ENCODE results near the gene PPM1A.

PPM1A gene

DNA sequence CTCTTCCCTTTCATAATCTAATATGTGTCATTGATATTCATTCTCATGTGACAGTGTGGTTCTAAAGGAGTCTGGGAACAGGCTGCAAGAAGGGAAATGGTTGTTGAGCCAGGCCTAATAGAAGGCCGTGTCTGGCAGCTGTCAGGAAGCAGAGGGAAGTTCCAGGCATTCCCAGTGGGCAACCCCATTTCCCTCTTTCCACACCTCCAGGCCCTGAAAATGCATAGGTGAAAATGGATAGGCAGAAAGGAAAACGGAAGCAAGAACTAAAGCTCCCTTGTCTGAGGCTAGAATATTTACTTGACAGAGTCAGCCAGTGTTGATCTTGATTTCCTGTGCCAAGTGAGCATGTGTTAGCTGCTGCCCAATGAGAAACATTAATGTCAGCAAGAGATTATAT lies 97.7 kb downstream of the PPM1A start:
- H4K91ac ChIP-seq (ENCODE audit: low read length): no peak overlapping the region
- no peak overlapping the region for H2AFZ ChIP-seq (ENCODE audit: low read depth, low read length)
- no peak overlapping the region for H2BK5ac ChIP-seq (ENCODE audit: low read depth, low read length, poor library complexity, severe bottlenecking)
- no peak overlapping the region for H3K4ac ChIP-seq (ENCODE audit: low read depth in 1 of 2, low read length in 2 of 2)
- H3K27me3 ChIP-seq (ENCODE audit: control insufficient read depth in 1 of 2, insufficient read depth in 1 of 2, low read length in 2 of 2): peaks cover 0 to 7% of the 10 kb centered on the region in 2 experiments
- DNase-seq: no peak
- H3K79me1 ChIP-seq (replicated peaks; ENCODE audit: low read length, poor library complexity, severe bottlenecking): no peaks in the 10 kb centered on the region
- 38% methylated on average over 2 of the region's 2 CpGs for WGBS
- no peaks in the 10 kb centered on the region for H3K36me3 ChIP-seq (ENCODE audit: control insufficient read depth in 1 of 2, insufficient read depth in 2 of 2, low read depth in 1 of 2, low read length in 2 of 2)
- no peak overlapping the region for H3K4me3 ChIP-seq (ENCODE audit: insufficient read depth in 1 of 2, low read depth in 1 of 2, low read length in 2 of 2)
- H3K9ac ChIP-seq (ENCODE audit: low read length): no peak overlapping the region
- no peak overlapping the region for H3K27ac ChIP-seq (ENCODE audit: low read length, poor library complexity, severe bottlenecking)
- H2BK12ac ChIP-seq (ENCODE audit: low read length in 2 of 2): no peak overlapping the region
- no peaks in the 10 kb centered on the region for H3K9me3 ChIP-seq (ENCODE audit: control insufficient read depth, low read length)
- no peak overlapping the region for H2BK15ac ChIP-seq (ENCODE audit: low read depth, poor library complexity, severe bottlenecking)
- no peak overlapping the region for H4K8ac ChIP-seq (ENCODE audit: low read length)
- H3K23ac ChIP-seq (ENCODE audit: low read length in 2 of 2): no peak overlapping the region
- no peak overlapping the region for H3K18ac ChIP-seq (ENCODE audit: low read depth in 1 of 2, low read length in 2 of 2)
- no peaks in the 10 kb centered on the region for H3K4me1 ChIP-seq (ENCODE audit: control insufficient read depth, insufficient read depth, low read depth, low read length)
- no peak overlapping the region for H3K14ac ChIP-seq (ENCODE audit: low read length in 2 of 2)
- H3K4me2 ChIP-seq (ENCODE audit: low read length, poor library complexity, severe bottlenecking): no peak overlapping the region
- no peak overlapping the region for H2BK120ac ChIP-seq (ENCODE audit: low read depth, low read length)
- no peak overlapping the region for H2AK5ac ChIP-seq (ENCODE audit: low read length, severe bottlenecking)

DNA sequence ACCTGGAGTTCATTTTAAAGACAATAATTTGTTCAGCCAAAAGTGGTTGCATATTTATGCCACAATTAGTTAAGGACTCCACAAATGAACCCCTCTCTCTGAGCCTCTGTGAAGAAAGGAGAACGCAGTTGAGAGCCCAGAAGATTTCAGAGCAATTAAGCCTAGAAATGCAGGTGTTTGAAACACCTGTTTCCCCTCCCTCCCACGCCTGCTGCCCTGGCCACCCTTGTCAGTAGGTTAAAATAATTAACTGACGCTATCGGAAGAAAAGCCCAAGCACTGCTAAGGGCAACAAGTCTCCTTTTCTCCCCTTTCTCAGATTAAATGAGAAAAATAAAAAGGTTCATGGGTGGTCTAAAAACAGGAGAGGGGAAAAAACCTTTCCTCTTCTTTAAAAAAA lies 99.2 kb downstream of the PPM1A start:
- Histone ChIP-seq H3K27ac (ENCODE audit: low read length, poor library complexity, severe bottlenecking) (no peak overlapping the region), H3K4ac (ENCODE audit: low read depth in 1 of 2, low read length in 2 of 2) (no peak overlapping the region), H3K9ac (ENCODE audit: low read length) (no peak overlapping the region), H3K36me3 (ENCODE audit: control insufficient read depth in 1 of 2, insufficient read depth in 2 of 2, low read depth in 1 of 2, low read length in 2 of 2) (no peaks in the 10 kb centered on the region), H3K9me3 (ENCODE audit: control insufficient read depth, low read length) (no peaks in the 10 kb centered on the region), H2BK12ac (ENCODE audit: low read length in 2 of 2) (no peak overlapping the region), H2BK15ac (ENCODE audit: low read depth, poor library complexity, severe bottlenecking) (no peak overlapping the region), H4K8ac (ENCODE audit: low read length) (no peak overlapping the region), H3K14ac (ENCODE audit: low read length in 2 of 2) (no peak overlapping the region), H3K4me1 (ENCODE audit: control insufficient read depth, insufficient read depth, low read depth, low read length) (no peaks in the 10 kb centered on the region), H2BK5ac (ENCODE audit: low read depth, low read length, poor library complexity, severe bottlenecking) (no peak overlapping the region), H2BK120ac (ENCODE audit: low read depth, low read length) (no peak overlapping the region), H4K91ac (ENCODE audit: low read length) (no peak overlapping the region), H3K79me1 (replicated peaks; ENCODE audit: low read length, poor library complexity, severe bottlenecking) (no peaks in the 10 kb centered on the region), H3K4me3 (ENCODE audit: insufficient read depth in 1 of 2, low read depth in 1 of 2, low read length in 2 of 2) (no peak overlapping the region), H3K27me3 (ENCODE audit: control insufficient read depth in 1 of 2, insufficient read depth in 1 of 2, low read length in 2 of 2) (peaks cover 0 to 6% of the 10 kb centered on the region in 2 experiments), H2AK5ac (ENCODE audit: low read length, severe bottlenecking) (no peak overlapping the region), H3K23ac (ENCODE audit: low read length in 2 of 2) (no peak overlapping the region), H2AFZ (ENCODE audit: low read depth, low read length) (no peak overlapping the region), H3K18ac (ENCODE audit: low read depth in 1 of 2, low read length in 2 of 2) (no peak overlapping the region), H3K4me2 (ENCODE audit: low read length, poor library complexity, severe bottlenecking) (no peak overlapping the region)
- no peak for DNase-seq
- 38% methylated on average over 2 of the region's 4 CpGs for WGBS

All from mesenchymal stem cell (in vitro differentiated cells and primary cell).